ENCODE measurements around the gene LNX2. TPM values are rescaled to one million over a fixed set of nuclear protein-coding genes. Genes with fewer than 3 reads are reported as not detected.

LNX2 gene
- total RNA-seq, 1 donor from 2014 or later: 11.2 TPM

GRCh38 chr13:27627380-27627779, 7.1 kb upstream of the LNX2 start:
- Histone ChIP-seq H3K4me3 (no peak overlapping the region), H3K9me3 (replicated peaks) (no peaks in the 10 kb centered on the region), H3K4me1 (peaks cover 23% of the 10 kb centered on the region), H3K36me3 (peaks cover 3% of the 10 kb centered on the region), H3K27me3 (ENCODE audit: low read depth) (no peaks in the 10 kb centered on the region), H3K27ac (replicated peaks) (no peak overlapping the region)
- TF ChIP-seq CTCF (IDR thresholded peaks at IDR 0.05; ENCODE audit: borderline replicate concordance): no peak
- DNase-seq: no peak
- intact Hi-C loops (cut with micrococcal nuclease): no loop called here

- no peaks in the 10 kb centered on the region for H3K9me3 ChIP-seq (replicated peaks)
- intact Hi-C loops (cut with micrococcal nuclease): no loop called here
- TF ChIP-seq CTCF (IDR thresholded peaks at IDR 0.05; ENCODE audit: borderline replicate concordance): no peak
- H3K4me1 ChIP-seq: peaks cover 37% of the 10 kb centered on the region
- peaks cover 3% of the 10 kb centered on the region for H3K36me3 ChIP-seq
- H3K27me3 ChIP-seq (ENCODE audit: low read depth): no peaks in the 10 kb centered on the region
- no peak overlapping the region for H3K4me3 ChIP-seq
- no peak for DNase-seq
- no peak overlapping the region for H3K27ac ChIP-seq (replicated peaks)
Observed at GRCh38 chr13:27625839-27626238, 5.5 kb upstream of the LNX2 start.

GRCh38 chr13:27624071-27624470, 3.7 kb upstream of the LNX2 start:
- TF ChIP-seq CTCF (IDR thresholded peaks at IDR 0.05; ENCODE audit: borderline replicate concordance): no peak
- Histone ChIP-seq H3K4me1 (peaks cover 42% of the 10 kb centered on the region), H3K36me3 (peaks cover 3% of the 10 kb centered on the region), H3K4me3 (no peak overlapping the region), H3K27me3 (ENCODE audit: low read depth) (no peaks in the 10 kb centered on the region), H3K27ac (replicated peaks) (no peak overlapping the region), H3K9me3 (replicated peaks) (no peaks in the 10 kb centered on the region)
- no peak for DNase-seq
- intact Hi-C loops (cut with micrococcal nuclease): no loop called here

- Histone ChIP-seq H3K4me3 (peak overlapping the region; percentile 85), H3K27ac (replicated peaks) (no peak overlapping the region), H3K27me3 (ENCODE audit: low read depth) (no peaks in the 10 kb centered on the region), H3K9me3 (replicated peaks) (no peaks in the 10 kb centered on the region), H3K4me1 (peaks cover 53% of the 10 kb centered on the region), H3K36me3 (peaks cover 3% of the 10 kb centered on the region)
- no peak for DNase-seq
- intact Hi-C loops (cut with micrococcal nuclease): no loop called here
- TF ChIP-seq CTCF (IDR thresholded peaks at IDR 0.05; ENCODE audit: borderline replicate concordance): no peak
Observed at GRCh38 chr13:27622881-27623280, 2.6 kb upstream of the LNX2 start.

- peaks cover 3% of the 10 kb centered on the region for H3K36me3 ChIP-seq
- H3K4me1 ChIP-seq: peaks cover 59% of the 10 kb centered on the region
- H3K27me3 ChIP-seq (ENCODE audit: low read depth): no peaks in the 10 kb centered on the region
- H3K4me3 ChIP-seq: peak overlapping the region; percentile 85
- no peak for DNase-seq
- no peaks in the 10 kb centered on the region for H3K9me3 ChIP-seq (replicated peaks)
- intact Hi-C loops (cut with micrococcal nuclease): no loop called here
- peak overlapping the region; percentile 99 for H3K27ac ChIP-seq (replicated peaks)
- no peak for TF ChIP-seq CTCF (IDR thresholded peaks at IDR 0.05; ENCODE audit: borderline replicate concordance)
Observed at GRCh38 chr13:27622102-27622820, 1.9 kb upstream of the LNX2 start.
